B cell (primary cell): Measurements from ENCODE around the gene TRPC6. TPM values are rescaled to one million over a fixed set of nuclear protein-coding genes. Genes with fewer than 3 reads are reported as not detected.
"Not testable (repeated sequence)": the region's sequence is repeated elsewhere in the genome, so short reads cannot be mapped to it uniquely, and the experiment has no call there.

ENCODE experiments used
- ATAC-seq: fragments of 200-7000 bp; cut with Tn5 transposase; one replicate; pipeline ENCODE4 v1.10.0; 2021; ENCODE audit warnings: low read depth, mild to moderate bottlenecking, moderate number of reproducible peaks, moderate library complexity
- CTCF ChIA-PET: fragments of 350-600 bp; sonication (Branson Sonifier 250); formaldehyde crosslinking; loops from one replicate; lab custom pipeline; 2021; ENCODE audit warnings: antibody characterized with exemption, inconsistent platforms; lab: Charles Lee
- POLR2A ChIA-PET: fragments of 350-600 bp; sonication (Branson Sonifier 250); formaldehyde crosslinking; loops from one replicate; lab custom pipeline; 2021; ENCODE audit warnings: antibody characterized with exemption; lab: Charles Lee
- DNase-seq: peaks from one replicate; pipeline ENCODE4 v3.0.0; 2013
- H2AFZ ChIP-seq: 2 replicates; pipeline ENCODE4 v1.6.1; 2012; ENCODE audit warnings: mild to moderate bottlenecking, low read depth, low read length; ENCODE audit not compliant: insufficient read depth, poor library complexity, severe bottlenecking
- H3K27ac ChIP-seq, 2 donors: 1 replicate in 1 of 2; 2 replicates in 1 of 2; pipeline ENCODE4 v1.5.1; 2012 to 2013; ENCODE audit warnings: low read length in 2 of 2, mild to moderate bottlenecking in 2 of 2, moderate library complexity in 1 of 2
- H3K27me3 ChIP-seq, 4 experiments: fragments of 200-600 bp in 1 of 4; sonication (generic) in 1 of 4; replicated peaks in 1 of 4; 1 replicate in 2 of 4; 2 replicates in 2 of 4; pipeline versions ENCODE4 v1.6.1 to v1.7.0; 2013 to 2016; ENCODE audit warnings: low read length in 3 of 4, mild to moderate bottlenecking in 2 of 4, mixed read lengths in 1 of 4, moderate library complexity in 1 of 4; ENCODE audit not compliant: insufficient read depth in 4 of 4, control insufficient read depth in 3 of 4; ENCODE audit errors: control extremely low read depth in 1 of 4
- H3K36me3 ChIP-seq, 2 experiments: replicated peaks in 1 of 2; 1 replicate in 1 of 2; 2 replicates in 1 of 2; pipeline versions ENCODE4 v1.6.1 to v1.7.1; 2013; ENCODE audit warnings: low read length in 1 of 2; ENCODE audit not compliant: insufficient read depth in 2 of 2, control insufficient read depth in 1 of 2; ENCODE audit errors: control extremely low read depth in 1 of 2, extremely low read depth in 1 of 2
- H3K4me1 ChIP-seq, 2 donors: fragments of 200-600 bp in 1 of 2; sonication (generic) in 1 of 2; 1 replicate in 1 of 2; 2 replicates in 1 of 2; pipeline versions ENCODE4 v1.5.1 to v1.6.1; 2013 to 2017; ENCODE audit warnings: low read length in 2 of 2; ENCODE audit not compliant: control insufficient read depth in 2 of 2, insufficient read depth in 2 of 2
- H3K4me2 ChIP-seq: replicated peaks from 2 replicates; pipeline ENCODE3; 2012; ENCODE audit warnings: mild to moderate bottlenecking, low read depth, low read length; ENCODE audit not compliant: poor library complexity, severe bottlenecking
- H3K4me3 ChIP-seq, 5 experiments: fragments of 200-600 bp in 1 of 5; sonication (generic) in 1 of 5; 1 replicate in 3 of 5; 2 replicates in 2 of 5; pipeline versions ENCODE4 v1.5.1 to v1.7.0; 2011 to 2016; ENCODE audit warnings: low read length in 4 of 5, mild to moderate bottlenecking in 4 of 5, low read depth in 2 of 5, control low read depth in 1 of 5, moderate library complexity in 1 of 5; ENCODE audit not compliant: insufficient read depth in 1 of 5; ENCODE audit errors: control extremely low read depth in 1 of 5, extremely low read depth in 1 of 5
- H3K79me2 ChIP-seq: fragments of 200-600 bp; sonication (generic); one replicate; pipeline ENCODE4 v1.6.0; 2016; ENCODE audit warnings: low read length; ENCODE audit not compliant: control insufficient read depth, insufficient read depth
- H3K9ac ChIP-seq: fragments of 200-600 bp; sonication (generic); 2 replicates; pipeline ENCODE4 v1.6.1; 2017; ENCODE audit warnings: mild to moderate bottlenecking, low read length, moderate library complexity
- H3K9me3 ChIP-seq, 3 donors: one replicate each; pipeline versions ENCODE4 v1.6.1 to v1.7.1; 2013; ENCODE audit warnings: low read length in 2 of 3; ENCODE audit not compliant: control insufficient read depth in 2 of 3, insufficient read depth in 1 of 3; ENCODE audit errors: control extremely low read depth in 1 of 3
- H4K20me1 ChIP-seq: 2 replicates; pipeline ENCODE4 v1.6.0; 2012; ENCODE audit warnings: mild to moderate bottlenecking, low read length; ENCODE audit not compliant: insufficient read depth, control insufficient read depth, poor library complexity, severe bottlenecking
- H3K27ac Mint-ChIP-seq: one replicate; pipeline ENCODE4 v1.8.0; 2021; ENCODE audit warnings: mixed read lengths
- H3K27me3 Mint-ChIP-seq: one replicate; pipeline ENCODE4 v1.8.0; 2021; ENCODE audit warnings: mixed read lengths
- H3K4me1 Mint-ChIP-seq: one replicate; pipeline ENCODE4 v1.8.0; 2021; ENCODE audit warnings: mixed read lengths
- H3K4me3 Mint-ChIP-seq: one replicate; pipeline ENCODE4 v1.8.0; 2021; ENCODE audit warnings: mixed read lengths
- H3K9me3 Mint-ChIP-seq: one replicate; pipeline ENCODE4 v1.8.0; 2022; ENCODE audit warnings: mixed read lengths; ENCODE audit not compliant: insufficient read depth
- CTCF ChIP-seq: fragments of 200-600 bp; IDR thresholded peaks from one replicate; pipeline ENCODE4 v1.8.0; 2022; ENCODE audit warnings: antibody characterized with exemption, mild to moderate bottlenecking
- EZH2 ChIP-seq: IDR thresholded peaks from 2 replicates; pipeline ENCODE4 v1.6.1; 2012; ENCODE audit warnings: borderline replicate concordance, low read depth, mild to moderate bottlenecking, moderate library complexity, low read length; ENCODE audit not compliant: insufficient read depth, poor library complexity, severe bottlenecking
- WGBS: methylation state at CpG from one replicate; pipeline ENCODE4 v1.1.5; 2013; ENCODE audit warnings: missing lambda C conversion rate; ENCODE audit not compliant: insufficient coverage; 5-methylcytosine and 5-hydroxymethylcytosine counted together
- intact Hi-C: fragments of 100-400 bp; cut with micrococcal nuclease; formaldehyde crosslinking; loops from one replicate; pipeline ENCODE4 v1.10.0; 2022
- polyA plus RNA-seq: library from polyadenylated mRNA; depleted of rRNA; stranded (reverse); fragments of >200 nt; gene quantifications from 2 replicates; pipeline ENCODE4 v1.2.3, GENCODE V29; 2012
- total RNA-seq, 2 donors: library from RNA; stranded (reverse); fragments of 120-200 nt in 1 of 2; gene quantifications; 1 replicate in 1 of 2; 2 replicates in 1 of 2; pipeline versions ENCODE4 v1.2.3 to v1.2.4, GENCODE V29; 2013 to 2022

Gene TRPC6
- total and polyA plus RNA-seq, 2 donors (not counting 1 experiment from before 2014, with no cell fraction given) = 0.01 TPM; not detected in 1

GRCh38 chr11:101466352-101466751 lies 117.5 kb downstream of the TRPC6 start:
- H3K4me1 Mint-ChIP-seq = no peaks in the 10 kb centered on the region
- Histone ChIP-seq H4K20me1 (no peaks in the 10 kb centered on the region), H3K9ac (no peak overlapping the region), H3K79me2 (no peaks in the 10 kb centered on the region), H3K27me3 (no peaks in the 10 kb centered on the region), H2AFZ (no peak overlapping the region), H3K4me1 (no peaks in the 10 kb centered on the region), H3K9me3 (no peaks in the 10 kb centered on the region), H3K36me3 (no peaks in the 10 kb centered on the region), H3K4me2 (no peak overlapping the region), H3K4me3 (no peak overlapping the region), H3K27ac (no peak overlapping the region)
- intact Hi-C loops = no loop called here
- WGBS = 60% methylated on average over 3 of the region's 4 CpGs
- no peak for ATAC-seq
- no peak overlapping the region for H3K27ac Mint-ChIP-seq
- TF ChIP-seq CTCF = no peak
- TF ChIP-seq EZH2 = no peak
- peaks cover 4% of the 10 kb centered on the region for H3K9me3 Mint-ChIP-seq
- DNase-seq = no peak
- no peaks in the 10 kb centered on the region for H3K27me3 Mint-ChIP-seq
- ChIA-PET CTCF (no interaction called here), POLR2A (no interaction called here)
- no peak overlapping the region for H3K4me3 Mint-ChIP-seq

- not testable (repeated sequence) for H3K4me3 Mint-ChIP-seq, ATAC-seq
Observed at GRCh38 chr11:101464388-101464787, 119.4 kb downstream of the TRPC6 start.

More at GRCh38 chr11:101464388-101464787, 119.4 kb downstream of the TRPC6 start:
- CTCF ChIA-PET, H3K27ac Mint-ChIP-seq, H3K4me1 ChIP-seq, POLR2A ChIA-PET, intact Hi-C loops, H3K4me3 ChIP-seq, H3K4me1 Mint-ChIP-seq, H3K9ac ChIP-seq, H3K9me3 ChIP-seq, H3K4me2 ChIP-seq, H2AFZ ChIP-seq, H3K27ac ChIP-seq, H3K36me3 ChIP-seq, H3K79me2 ChIP-seq, H3K9me3 Mint-ChIP-seq, DNase-seq, H4K20me1 ChIP-seq, H3K27me3 Mint-ChIP-seq, H3K27me3 ChIP-seq: not testable (repeated sequence)
